ENCODE data around the gene FHIP1B. TPM values are rescaled to one million over a fixed set of nuclear protein-coding genes. Genes with fewer than 3 reads are reported as not detected.

The FHIP1B gene
- total and polyA plus RNA-seq, 10 donors: 14.9 to 77.6 (median 40.7) TPM

DNA sequence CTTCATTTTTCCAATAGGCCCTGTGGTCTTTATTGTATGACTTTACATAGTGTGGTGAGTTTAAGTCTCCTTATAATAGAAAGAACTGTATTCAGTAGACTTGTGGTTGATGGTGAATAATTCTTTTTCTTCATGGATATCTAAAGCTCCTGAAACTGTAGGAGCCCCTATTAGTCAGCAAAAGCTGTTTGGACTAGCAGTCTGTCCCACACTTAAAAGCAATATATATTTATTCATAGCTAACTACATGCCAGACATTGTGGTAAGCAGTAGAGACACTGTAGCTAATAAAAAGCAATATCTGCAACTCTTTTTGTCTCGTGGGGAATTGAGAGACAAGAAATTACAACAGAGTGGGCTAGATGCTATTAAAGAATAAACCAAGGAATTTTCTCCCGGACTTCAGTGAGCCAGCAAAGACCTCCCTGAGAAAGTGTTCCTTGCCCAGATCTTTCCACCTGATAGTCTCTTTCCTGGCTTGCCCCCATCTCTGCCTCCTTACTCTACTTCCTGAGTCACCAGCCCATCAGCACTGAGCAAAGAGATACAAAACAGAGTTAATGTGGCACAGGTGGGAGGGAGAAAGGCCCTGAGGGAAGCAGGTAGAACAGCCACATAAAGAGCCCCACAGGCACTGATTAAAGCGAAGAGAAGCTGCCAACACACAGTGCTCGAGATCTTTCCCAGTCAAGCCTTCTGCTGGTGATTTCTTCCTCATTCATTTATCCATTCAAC, 36.8 kb downstream of the FHIP1B start:
- H3K9me3 ChIP-seq: no peaks in the 10 kb centered on the region
- WGBS, 5 donors: 85 to 93% (median 88%) methylated on average over 4 of the region's 4 CpGs

DNA sequence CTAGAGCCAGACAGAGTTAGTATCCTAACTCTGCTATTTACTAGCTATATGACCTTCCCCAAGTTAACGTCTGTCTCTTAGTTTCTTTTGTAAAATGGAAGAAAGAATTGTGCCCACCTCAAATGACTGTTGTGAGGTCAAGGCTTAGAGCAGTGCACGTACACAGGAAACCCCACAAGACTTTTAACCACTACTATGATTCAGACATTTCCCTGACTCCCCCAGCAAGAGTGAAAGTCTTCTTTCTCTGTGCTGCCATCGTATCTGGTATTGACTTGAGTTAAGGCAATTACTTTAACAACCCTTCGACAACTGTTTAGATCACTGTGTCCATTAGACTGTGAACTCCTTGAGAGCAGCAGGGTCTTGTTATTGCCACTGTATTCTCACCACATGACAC, 38.0 kb downstream of the FHIP1B start:
- Histone ChIP-seq H3K27ac (peak overlapping the region in 1 of 8 donors; percentile 34), H3K4me1 (peaks cover 0 to 21% (median under 1%) of the 10 kb centered on the region in 6 donors), H3K9me3 (no peaks in the 10 kb centered on the region), H3K4me3 (no peak overlapping the region), H3K36me3 (no peaks in the 10 kb centered on the region), H3K27me3 (replicated peaks in 1 of 7) (no peaks in the 10 kb centered on the region)
- TF ChIP-seq POLR2A (IDR thresholded peaks at IDR 0.05) (no peak), POLR2AphosphoS5 (IDR thresholded peaks at IDR 0.05) (no peak)
- TF ChIP-seq, protein P1, sequence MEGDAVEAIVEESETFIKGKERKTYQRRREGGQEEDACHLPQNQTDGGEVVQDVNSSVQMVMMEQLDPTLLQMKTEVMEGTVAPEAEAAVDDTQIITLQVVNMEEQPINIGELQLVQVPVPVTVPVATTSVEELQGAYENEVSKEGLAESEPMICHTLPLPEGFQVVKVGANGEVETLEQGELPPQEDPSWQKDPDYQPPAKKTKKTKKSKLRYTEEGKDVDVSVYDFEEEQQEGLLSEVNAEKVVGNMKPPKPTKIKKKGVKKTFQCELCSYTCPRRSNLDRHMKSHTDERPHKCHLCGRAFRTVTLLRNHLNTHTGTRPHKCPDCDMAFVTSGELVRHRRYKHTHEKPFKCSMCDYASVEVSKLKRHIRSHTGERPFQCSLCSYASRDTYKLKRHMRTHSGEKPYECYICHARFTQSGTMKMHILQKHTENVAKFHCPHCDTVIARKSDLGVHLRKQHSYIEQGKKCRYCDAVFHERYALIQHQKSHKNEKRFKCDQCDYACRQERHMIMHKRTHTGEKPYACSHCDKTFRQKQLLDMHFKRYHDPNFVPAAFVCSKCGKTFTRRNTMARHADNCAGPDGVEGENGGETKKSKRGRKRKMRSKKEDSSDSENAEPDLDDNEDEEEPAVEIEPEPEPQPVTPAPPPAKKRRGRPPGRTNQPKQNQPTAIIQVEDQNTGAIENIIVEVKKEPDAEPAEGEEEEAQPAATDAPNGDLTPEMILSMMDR (IDR thresholded peaks at IDR 0.05 in 8 of 11, conservative IDR thresholded peaks at IDR 0.05 in 3 of 11): no peak
- intact Hi-C loops (cut with DNase I; ENCODE audit: low total_unique reads): no loop called here
- DNase-seq: no peak
- WGBS, 5 donors: 32 to 50% (median 42%) methylated on average over 4 of the region's 4 CpGs

More for the DNA sequence above, 36.8 kb downstream of the FHIP1B start:
- Histone ChIP-seq H3K27me3 (replicated peaks in 1 of 7) (no peaks in the 10 kb centered on the region), H3K4me1 (peaks cover 0 to 30% (median 3%) of the 10 kb centered on the region in 6 donors), H3K27ac (no peak overlapping the region), H3K4me3 (no peak overlapping the region), H3K36me3 (no peaks in the 10 kb centered on the region)
- intact Hi-C loops (cut with DNase I; ENCODE audit: low total_unique reads): no loop called here
- TF ChIP-seq POLR2A (IDR thresholded peaks at IDR 0.05) (no peak), POLR2AphosphoS5 (IDR thresholded peaks at IDR 0.05) (no peak)
- TF ChIP-seq, protein P1 (IDR thresholded peaks at IDR 0.05 in 8 of 11, conservative IDR thresholded peaks at IDR 0.05 in 3 of 11): no peak
- no peak for DNase-seq

DNA sequence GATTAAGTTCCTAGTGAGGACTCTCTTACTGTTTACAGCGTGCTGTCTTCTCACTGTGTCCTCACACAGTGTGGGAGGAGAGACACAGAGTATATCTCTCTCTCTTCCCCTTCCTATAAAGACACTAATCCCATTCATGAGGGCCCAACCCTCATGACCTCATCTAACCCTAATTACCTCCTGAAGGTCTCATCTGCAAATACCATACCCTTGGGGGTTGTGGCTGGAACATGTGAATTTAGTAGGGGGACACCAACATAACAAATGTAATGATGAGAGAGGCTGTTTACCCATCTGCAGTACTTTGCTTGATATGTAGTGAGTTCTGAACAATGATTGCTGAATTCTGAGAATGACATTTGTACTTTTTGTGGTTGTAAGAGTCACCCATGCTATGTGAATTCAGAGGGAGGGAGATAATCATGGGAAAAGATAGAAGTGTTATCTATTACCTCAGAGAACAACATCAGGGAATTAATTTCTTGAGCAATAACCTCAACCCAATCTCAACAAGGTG, 40.3 kb downstream of the FHIP1B start:
- TF ChIP-seq, protein P1 (IDR thresholded peaks at IDR 0.05 in 8 of 11, conservative IDR thresholded peaks at IDR 0.05 in 3 of 11): no peak
- TF ChIP-seq POLR2A (IDR thresholded peaks at IDR 0.05): no peak
- no peak for TF ChIP-seq POLR2AphosphoS5 (IDR thresholded peaks at IDR 0.05)
- WGBS, 5 donors: 70 to 87% (median 77%) methylated on average over 1 of the region's 1 CpG
- intact Hi-C loops (cut with DNase I; ENCODE audit: low total_unique reads): no loop called here
- no peaks in the 10 kb centered on the region for H3K27me3 ChIP-seq (replicated peaks in 1 of 7)
- H3K4me1 ChIP-seq: peaks cover 0 to 9% (median 0%) of the 10 kb centered on the region in 6 donors
- H3K27ac ChIP-seq: peak overlapping the region in 4 of 8 donors; percentile 28 to 76 (median 42)
- peaks cover 0 to 3% (median 0%) of the 10 kb centered on the region in 8 donors for H3K9me3 ChIP-seq
- no peak overlapping the region for H3K4me3 ChIP-seq
- DNase-seq: no peak
- no peaks in the 10 kb centered on the region for H3K36me3 ChIP-seq

DNA sequence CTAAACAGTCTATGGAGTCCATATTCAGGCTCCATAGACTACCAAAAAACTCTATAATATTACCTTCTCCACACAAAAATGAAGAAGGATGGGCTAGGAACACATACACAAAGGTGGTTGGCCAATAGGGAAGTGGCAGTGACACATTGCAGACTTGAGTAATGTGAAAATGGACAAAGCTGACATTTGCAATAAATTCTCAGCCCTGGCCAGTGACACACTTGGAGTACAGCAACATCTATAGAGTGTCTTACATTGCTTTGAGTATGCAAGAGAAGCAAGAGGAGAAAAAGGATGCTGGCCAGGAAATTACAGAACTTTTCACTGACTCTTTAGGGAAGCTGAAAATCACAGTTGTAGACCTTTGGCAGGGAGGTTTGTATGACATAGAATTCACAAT, 42.7 kb downstream of the FHIP1B start:
- H3K4me1 ChIP-seq: peaks cover 0 to 9% (median 0%) of the 10 kb centered on the region in 6 donors
- intact Hi-C loops (cut with DNase I; ENCODE audit: low total_unique reads): no loop called here
- TF ChIP-seq POLR2AphosphoS5 (IDR thresholded peaks at IDR 0.05): peak in 1 of 3 donors; percentile 18
- TF ChIP-seq, protein P1 (IDR thresholded peaks at IDR 0.05 in 8 of 11, conservative IDR thresholded peaks at IDR 0.05 in 3 of 11): no peak
- no peaks in the 10 kb centered on the region for H3K27me3 ChIP-seq (replicated peaks in 1 of 7)
- H3K4me3 ChIP-seq: no peak overlapping the region
- H3K36me3 ChIP-seq: no peaks in the 10 kb centered on the region
- peak overlapping the region in 6 of 8 donors; percentile 29 to 76 (median 72) for H3K27ac ChIP-seq
- no peak for DNase-seq
- H3K9me3 ChIP-seq: peaks cover 0 to 3% (median 0%) of the 10 kb centered on the region in 8 donors

Data from spleen (tissue), 11 donors.